Sigmoid colon (tissue), 4 donors: ENCODE data around the gene BRI3.

Experiments used
- CTCF ChIP-seq, 4 experiments: fragments of 450-650 bp in 3 of 4; fragments of 200-600 bp in 1 of 4; IDR thresholded peaks; one replicate each; pipeline ENCODE4 v1.5.1; 2016 to 2019; ENCODE audit warnings: antibody characterized with exemption in 4 of 4, mild to moderate bottlenecking in 3 of 4, moderate library complexity in 2 of 4
- POLR2A ChIP-seq, 2 donors: fragments of 450-650 bp; IDR thresholded peaks; one replicate each; pipeline ENCODE4 v1.6.1; 2016; ENCODE audit warnings: antibody characterized with exemption in 2 of 2, mild to moderate bottlenecking in 2 of 2, moderate library complexity in 2 of 2
- POLR2AphosphoS5 ChIP-seq, 4 donors: sonication (generic); formaldehyde crosslinking; IDR thresholded peaks; one replicate each; pipeline ENCODE4 v1.6.1; 2017; ENCODE audit warnings: antibody characterized with exemption in 4 of 4

GRCh38 chr7:98293746-98294145 lies 12.3 kb downstream of the BRI3 start:
- TF ChIP-seq POLR2A (IDR thresholded peaks at IDR 0.05) (no peak), POLR2AphosphoS5 (IDR thresholded peaks at IDR 0.05) (no peak), CTCF (IDR thresholded peaks at IDR 0.05) (no peak)
